OCI-LY7 (cell line): ENCODE measurements around the gene CKAP4. TPM values are rescaled to one million over a fixed set of nuclear protein-coding genes. Genes with fewer than 3 reads are reported as not detected.

Source experiments
- BruUV-seq: library from RNA; stranded (reverse); fragments of 400-500 nt; replicated peaks from 2 replicates; lab custom pipeline; 2021; lab: Mats Ljungman, UMichigan
- CTCF ChIA-PET: fragments of 300-600 bp; sonication (Branson Sonifier 250); formaldehyde crosslinking; loops from one replicate; lab custom pipeline; 2022; ENCODE audit warnings: antibody characterized with exemption; ENCODE audit not compliant: unreplicated experiment; lab: Charles Lee
- POLR2A ChIA-PET: fragments of 300-600 bp; sonication (Branson Sonifier 250); formaldehyde crosslinking; loops from one replicate; lab custom pipeline; 2022; ENCODE audit warnings: antibody characterized with exemption; lab: Charles Lee
- DNase-seq: peaks from one replicate; pipeline ENCODE4 v3.0.0-alpha.2; 2015; ENCODE audit warnings: low spot score
- H2AFZ ChIP-seq: fragments of 200-600 bp; sonication (generic), shearing (Covaris generic); 2 replicates; pipeline ENCODE4 v1.6.1; 2014; ENCODE audit warnings: mild to moderate bottlenecking, antibody characterized with exemption, low read length, moderate library complexity
- H3K27ac ChIP-seq: fragments of 200-600 bp; sonication (generic); 2 replicates; pipeline ENCODE4 v1.5.1; 2014; ENCODE audit warnings: mixed run types, low read depth, mild to moderate bottlenecking, moderate library complexity, low read length, inconsistent platforms; ENCODE audit not compliant: poor library complexity, severe bottlenecking
- H3K36me3 ChIP-seq: fragments of 200-600 bp; sonication (generic); 2 replicates; pipeline ENCODE4 v1.6.1; 2014; ENCODE audit warnings: mild to moderate bottlenecking, antibody characterized with exemption, low read length, moderate library complexity, mixed read lengths; ENCODE audit not compliant: insufficient read depth
- H3K4me1 ChIP-seq: fragments of 200-600 bp; sonication (generic); 2 replicates; pipeline ENCODE4 v1.5.1; 2014; ENCODE audit warnings: mild to moderate bottlenecking, low read length; ENCODE audit not compliant: insufficient read depth, poor library complexity, severe bottlenecking
- H3K4me2 ChIP-seq: fragments of 200-600 bp; sonication (generic); 2 replicates; pipeline ENCODE4 v1.6.1; 2014; ENCODE audit warnings: mild to moderate bottlenecking, low read length
- H3K4me3 ChIP-seq: fragments of 200-600 bp; sonication (generic); 2 replicates; pipeline ENCODE4 v1.5.1; 2014; ENCODE audit warnings: mild to moderate bottlenecking, low read depth, low read length; ENCODE audit not compliant: poor library complexity, severe bottlenecking
- H3K79me2 ChIP-seq: fragments of 200-600 bp; sonication (generic); 2 replicates; pipeline ENCODE4 v1.6.1; 2016; ENCODE audit warnings: low read depth, mild to moderate bottlenecking, low read length, moderate library complexity, mixed read lengths; ENCODE audit not compliant: insufficient read depth
- H3K9me2 ChIP-seq: fragments of 200-600 bp; sonication (generic); 2 replicates; pipeline ENCODE4 v1.6.1; 2016; ENCODE audit warnings: mild to moderate bottlenecking, low read length, mixed read lengths; ENCODE audit not compliant: insufficient read depth
- H3K9me3 ChIP-seq: fragments of 200-600 bp; sonication (generic); 2 replicates; pipeline ENCODE4 v1.6.1; 2014; ENCODE audit warnings: mild to moderate bottlenecking, mixed run types, low read length, mixed read lengths
- H4K20me1 ChIP-seq: fragments of 200-600 bp; sonication (generic); 2 replicates; pipeline ENCODE4 v1.6.1; 2014; ENCODE audit warnings: mild to moderate bottlenecking, antibody characterized with exemption, low read length, moderate library complexity, mixed read lengths; ENCODE audit not compliant: insufficient read depth
- EZH2phosphoT487 ChIP-seq: fragments of 200-600 bp; sonication (generic); IDR thresholded peaks from 2 replicates; pipeline ENCODE4 v1.6.1; 2018; ENCODE audit warnings: low read depth, borderline replicate concordance, mild to moderate bottlenecking, mixed run types, antibody characterized with exemption, low read length, moderate library complexity, mixed read lengths
- intact Hi-C: fragments of 100-400 bp; cut with micrococcal nuclease; formaldehyde crosslinking; loops from one replicate; pipeline ENCODE4 v1.10.0; 2022; ENCODE audit not compliant: unreplicated experiment
- small RNA-seq: library from RNA; depleted of rRNA; stranded (forward); fragments of <200 nt; gene quantifications from one replicate; pipeline ENCODE3, GENCODE V24; 2014
- total RNA-seq, 2 experiments: library from RNA; depleted of rRNA in 1 of 2; stranded (reverse); fragments of >200 nt in 1 of 2; shearing (Covaris generic) in 1 of 2; gene quantifications; 2 replicates each; pipeline ENCODE4 v1.2.3, GENCODE V29; 2014 to 2022
- TF ChIP-seq, protein P1 (sequence below): fragments of 200-600 bp; sonication (generic); conservative IDR thresholded peaks from 2 replicates; pipeline ENCODE4 v1.5.1; 2014; ENCODE audit warnings: mild to moderate bottlenecking, antibody characterized with exemption, low read length, moderate library complexity, mixed read lengths

CKAP4 gene
- total RNA-seq, 2 experiments from 2014 or later: 17.5 to 40.5 TPM

DNA sequence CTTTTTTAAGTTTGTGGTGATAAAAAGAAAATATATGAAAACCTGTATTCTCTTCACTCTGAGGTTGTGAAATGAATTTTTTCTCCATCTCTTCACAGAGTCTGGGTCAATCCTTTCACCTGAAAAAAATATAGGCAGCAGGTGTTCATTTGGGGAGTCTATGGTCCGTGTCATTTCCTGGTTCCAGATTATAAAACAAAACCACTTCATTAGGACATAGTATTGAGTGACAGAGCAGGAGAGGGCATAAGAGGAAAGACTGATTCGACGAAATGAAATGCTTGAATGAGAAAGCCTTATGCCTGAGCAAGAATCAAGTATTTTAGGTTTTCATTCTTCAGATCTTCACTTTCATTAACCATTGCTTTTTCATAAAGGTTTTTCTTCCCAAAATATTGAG is 57.2 kb downstream of the CKAP4 start:
- H3K27ac ChIP-seq: no peak overlapping the region

DNA sequence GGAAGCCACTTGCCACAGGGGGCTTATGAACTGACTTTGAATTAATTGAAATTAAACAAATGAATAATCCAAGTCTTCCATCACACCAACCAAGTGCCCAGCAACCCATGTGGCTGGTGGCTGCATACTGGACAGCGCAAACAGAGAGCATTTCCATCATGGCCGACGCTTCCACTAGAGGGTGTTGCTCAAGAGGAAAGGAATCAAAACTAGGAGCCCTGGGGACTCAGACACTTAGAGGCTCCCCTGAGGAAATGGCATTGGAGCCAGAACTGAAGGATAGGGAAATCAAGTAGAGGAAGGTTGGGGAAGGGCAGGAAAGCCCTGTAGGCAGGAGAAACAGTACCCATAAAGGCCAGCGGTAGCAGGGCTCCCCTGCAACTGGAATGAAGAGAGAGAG is 58.5 kb downstream of the CKAP4 start:
- TF ChIP-seq, protein P1, sequence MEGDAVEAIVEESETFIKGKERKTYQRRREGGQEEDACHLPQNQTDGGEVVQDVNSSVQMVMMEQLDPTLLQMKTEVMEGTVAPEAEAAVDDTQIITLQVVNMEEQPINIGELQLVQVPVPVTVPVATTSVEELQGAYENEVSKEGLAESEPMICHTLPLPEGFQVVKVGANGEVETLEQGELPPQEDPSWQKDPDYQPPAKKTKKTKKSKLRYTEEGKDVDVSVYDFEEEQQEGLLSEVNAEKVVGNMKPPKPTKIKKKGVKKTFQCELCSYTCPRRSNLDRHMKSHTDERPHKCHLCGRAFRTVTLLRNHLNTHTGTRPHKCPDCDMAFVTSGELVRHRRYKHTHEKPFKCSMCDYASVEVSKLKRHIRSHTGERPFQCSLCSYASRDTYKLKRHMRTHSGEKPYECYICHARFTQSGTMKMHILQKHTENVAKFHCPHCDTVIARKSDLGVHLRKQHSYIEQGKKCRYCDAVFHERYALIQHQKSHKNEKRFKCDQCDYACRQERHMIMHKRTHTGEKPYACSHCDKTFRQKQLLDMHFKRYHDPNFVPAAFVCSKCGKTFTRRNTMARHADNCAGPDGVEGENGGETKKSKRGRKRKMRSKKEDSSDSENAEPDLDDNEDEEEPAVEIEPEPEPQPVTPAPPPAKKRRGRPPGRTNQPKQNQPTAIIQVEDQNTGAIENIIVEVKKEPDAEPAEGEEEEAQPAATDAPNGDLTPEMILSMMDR: no peak
- no peak for TF ChIP-seq EZH2phosphoT487
- ChIA-PET CTCF (no interaction called here), POLR2A (no interaction called here)
- H3K4me2 ChIP-seq: no peak overlapping the region
- intact Hi-C loops: no loop called here
- H3K79me2 ChIP-seq: no peaks in the 10 kb centered on the region
- H3K4me3 ChIP-seq: no peak overlapping the region
- BruUV-seq: no TSS peak
- no peak overlapping the region for H3K27ac ChIP-seq
- DNase-seq: no peak
- no peaks in the 10 kb centered on the region for H3K36me3 ChIP-seq
- H4K20me1 ChIP-seq: no peaks in the 10 kb centered on the region
- H3K4me1 ChIP-seq: no peaks in the 10 kb centered on the region
- no peaks in the 10 kb centered on the region for H3K9me2 ChIP-seq
- H2AFZ ChIP-seq: no peak overlapping the region
- no peaks in the 10 kb centered on the region for H3K9me3 ChIP-seq

More for the DNA sequence above, 57.2 kb downstream of the CKAP4 start:
- Histone ChIP-seq H3K9me3 (no peaks in the 10 kb centered on the region), H3K36me3 (no peaks in the 10 kb centered on the region), H3K4me2 (no peak overlapping the region), H3K4me1 (no peaks in the 10 kb centered on the region), H2AFZ (no peak overlapping the region), H3K4me3 (no peak overlapping the region), H4K20me1 (no peaks in the 10 kb centered on the region), H3K9me2 (no peaks in the 10 kb centered on the region), H3K79me2 (no peaks in the 10 kb centered on the region)
- CTCF ChIA-PET: no interaction called here
- TF ChIP-seq EZH2phosphoT487: no peak
- TF ChIP-seq, protein P1: no peak
- no TSS peak for BruUV-seq
- intact Hi-C loops: no loop called here
- no peak for DNase-seq
- POLR2A ChIA-PET: no interaction called here

DNA sequence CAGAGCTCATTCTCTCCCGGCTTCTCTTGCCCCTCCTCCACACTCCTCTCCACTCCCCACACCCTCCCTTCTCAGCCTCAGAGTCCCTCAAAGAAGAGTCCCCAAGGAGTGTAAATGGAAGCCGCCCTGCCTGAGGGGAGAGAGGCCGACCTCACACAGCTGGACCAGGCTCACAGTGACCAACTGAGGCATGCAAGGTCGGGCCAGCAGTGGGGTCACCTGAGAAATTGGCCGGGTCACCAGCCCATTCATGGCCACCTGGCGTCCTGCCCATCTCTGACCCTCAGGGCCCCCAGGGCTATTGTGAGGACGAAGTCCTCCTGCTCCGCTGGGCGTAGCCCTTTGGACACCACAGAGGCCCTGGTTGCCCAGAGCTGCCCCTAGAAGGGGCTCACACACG is 59.6 kb downstream of the CKAP4 start:
- no peak for DNase-seq
- CTCF ChIA-PET: no interaction called here
- TF ChIP-seq, protein P1: no peak
- TF ChIP-seq EZH2phosphoT487: no peak
- Histone ChIP-seq H2AFZ (no peak overlapping the region), H3K9me2 (no peaks in the 10 kb centered on the region), H3K79me2 (no peaks in the 10 kb centered on the region), H3K4me1 (no peaks in the 10 kb centered on the region), H3K9me3 (no peaks in the 10 kb centered on the region), H3K4me3 (no peak overlapping the region), H3K27ac (no peak overlapping the region), H3K36me3 (no peaks in the 10 kb centered on the region), H4K20me1 (no peaks in the 10 kb centered on the region), H3K4me2 (no peak overlapping the region)
- no TSS peak for BruUV-seq
- intact Hi-C loops: no loop called here
- POLR2A ChIA-PET: interaction anchor here (0.5 kb wide), 1 partner anchor 16 kb away, joined by 4 read pairs; no protein-coding TSS in a partner anchor

Small RNA genes lying within 50 kb of the gene (small RNA-seq; reads per million reads assigned to genes)
- gene RNU7-94P: not detected

Other genes starting within 250 kb of the CKAP4 start
- 0.03 TPM in 1 of 2 replicates, not detected in the other for gene NUAK1, start 109.1 kb downstream of the CKAP4 start, total RNA-seq (2014; rRNA removed; shearing (Covaris generic))
- gene NUAK1, start 109.1 kb downstream of the CKAP4 start, total RNA-seq (2022): not detected in 2 replicates
- 1.2 and 1.8 TPM in 2 replicates for gene TCP11L2, start 54.7 kb upstream of the CKAP4 start, total RNA-seq (2014; rRNA removed; shearing (Covaris generic))
- 9.8 and 10.4 TPM in 2 replicates for gene TCP11L2, start 54.7 kb upstream of the CKAP4 start, total RNA-seq (2022)
- 14.7 and 18.1 TPM in 2 replicates for gene POLR3B, start 109.7 kb upstream of the CKAP4 start, total RNA-seq (2014; rRNA removed; shearing (Covaris generic))
- 14.3 and 17.6 TPM in 2 replicates for gene POLR3B, start 109.7 kb upstream of the CKAP4 start, total RNA-seq (2022)